Naive B cell (primary cell): ENCODE measurements around the gene ZIC2. TPM values are rescaled to one million over a fixed set of nuclear protein-coding genes. Genes with fewer than 3 reads are reported as not detected.

Experiments
- ATAC-seq, 2 donors: fragments of 150-1000 bp; cut with Tn5 transposase; 2 replicates each; pipeline ENCODE4 v1.10.0; 2021; ENCODE audit warnings: low read depth in 2 of 2, mild to moderate bottlenecking in 2 of 2, moderate library complexity in 2 of 2
- DNase-seq: peaks from one replicate; pipeline ENCODE4 v3.0.0; 2022
- H3K27ac Mint-ChIP-seq, 6 donors: one replicate each; pipeline ENCODE4 v1.8.0; 2020 to 2022; ENCODE audit warnings: mild to moderate bottlenecking in 6 of 6, mixed read lengths in 6 of 6, moderate library complexity in 5 of 6, inconsistent platforms in 2 of 6
- H3K27me3 Mint-ChIP-seq, 3 donors: one replicate each; pipeline ENCODE4 v1.8.0; 2021 to 2022; ENCODE audit warnings: mixed read lengths in 3 of 3, mild to moderate bottlenecking in 1 of 3
- H3K36me3 Mint-ChIP-seq, 2 donors: one replicate each; pipeline ENCODE4 v1.8.0; 2020 to 2022; ENCODE audit warnings: mixed read lengths in 2 of 2, inconsistent platforms in 1 of 2, mild to moderate bottlenecking in 1 of 2
- H3K4me1 Mint-ChIP-seq, 3 donors: one replicate each; pipeline ENCODE4 v1.8.0; 2020 to 2022; ENCODE audit warnings: mixed read lengths in 3 of 3, inconsistent platforms in 1 of 3, mild to moderate bottlenecking in 1 of 3, moderate library complexity in 1 of 3
- H3K4me3 Mint-ChIP-seq, 8 donors: one replicate each; pipeline ENCODE4 v1.8.0; 2020 to 2022; ENCODE audit warnings: mild to moderate bottlenecking in 8 of 8, mixed read lengths in 8 of 8, moderate library complexity in 8 of 8, inconsistent platforms in 2 of 8
- H3K9me3 Mint-ChIP-seq, 7 donors: one replicate each; pipeline ENCODE4 v1.8.0; 2020 to 2022; ENCODE audit warnings: mixed read lengths in 7 of 7, mild to moderate bottlenecking in 5 of 7, inconsistent platforms in 2 of 7, moderate library complexity in 1 of 7
- polyA plus RNA-seq, 6 donors: library from polyadenylated mRNA; unstranded; fragments of 300-500 nt; fragmentation: Illumina TruSeq; gene quantifications; one replicate each; pipeline ENCODE4 v1.2.3, GENCODE V29; 2021; ENCODE audit warnings: low read depth in 6 of 6

Gene ZIC2
- polyA plus RNA-seq, 6 donors from 2014 or later = not detected

GRCh38 chr13:99986741-99987140, 5.2 kb downstream of the ZIC2 start:
- H3K27ac Mint-ChIP-seq = peak overlapping the region in 3 of 6 donors; percentile 88 to 95 (median 90)
- H3K27me3 Mint-ChIP-seq = peaks cover 53 to 75% (median 54%) of the 10 kb centered on the region in 3 donors
- peaks cover 2 to 43% (median 28%) of the 10 kb centered on the region in 7 donors for H3K9me3 Mint-ChIP-seq
- H3K36me3 Mint-ChIP-seq = peaks cover 9 to 14% of the 10 kb centered on the region in 2 donors
- DNase-seq (no peak), ATAC-seq (no peak)
- H3K4me1 Mint-ChIP-seq = peaks cover 8 to 23% (median 12%) of the 10 kb centered on the region in 3 donors
- H3K4me3 Mint-ChIP-seq = peak overlapping the region in 2 of 8 donors; percentile 42 to 84

GRCh38 chr13:99987154-99988019, 5.8 kb downstream of the ZIC2 start:
- Mint-ChIP-seq H3K4me1 (peaks cover 10 to 29% (median 13%) of the 10 kb centered on the region in 3 donors), H3K27ac (peak overlapping the region in 3 of 6 donors; percentile 41 to 88 (median 71)), H3K36me3 (peaks cover 9 to 14% of the 10 kb centered on the region in 2 donors), H3K4me3 (peak overlapping the region in 2 of 8 donors; percentile 26 to 84), H3K27me3 (peaks cover 59 to 81% (median 61%) of the 10 kb centered on the region in 3 donors), H3K9me3 (peaks cover 2 to 49% (median 31%) of the 10 kb centered on the region in 7 donors)
- DNase-seq (no peak), ATAC-seq (no peak)

- Mint-ChIP-seq H3K4me1 (peaks cover 13 to 22% (median 15%) of the 10 kb centered on the region in 3 donors), H3K27ac (peak overlapping the region in 4 of 6 donors; percentile 36 to 93 (median 88)), H3K36me3 (peaks cover 9 to 14% of the 10 kb centered on the region in 2 donors), H3K4me3 (peak overlapping the region in 7 of 8 donors; percentile 12 to 68 (median 32)), H3K9me3 (peaks cover 5 to 50% (median 33%) of the 10 kb centered on the region in 7 donors), H3K27me3 (peaks cover 68 to 88% (median 73%) of the 10 kb centered on the region in 3 donors)
- no peak for ATAC-seq
- DNase-seq = no peak
These were observed 7.1 kb downstream of the ZIC2 start for GRCh38 chr13:99988529-99989275.

- H3K9me3 Mint-ChIP-seq = peaks cover 5 to 46% (median 28%) of the 10 kb centered on the region in 7 donors
- H3K36me3 Mint-ChIP-seq = peaks cover 7 to 10% of the 10 kb centered on the region in 2 donors
- peak overlapping the region in 5 of 6 donors; percentile 34 to 92 (median 83) for H3K27ac Mint-ChIP-seq
- peaks cover 13 to 22% (median 15%) of the 10 kb centered on the region in 3 donors for H3K4me1 Mint-ChIP-seq
- no peak for ATAC-seq
- DNase-seq = no peak
- H3K4me3 Mint-ChIP-seq = peak overlapping the region; percentile 19 to 73 (median 48)
- peaks cover 69 to 87% (median 81%) of the 10 kb centered on the region in 3 donors for H3K27me3 Mint-ChIP-seq
These were observed 7.9 kb downstream of the ZIC2 start for GRCh38 chr13:99989276-99990125.

- Mint-ChIP-seq H3K27me3 (peaks cover 75 to 93% (median 89%) of the 10 kb centered on the region in 3 donors), H3K27ac (peak overlapping the region in 4 of 6 donors; percentile 27 to 88 (median 78)), H3K4me1 (peaks cover 13 to 22% (median 15%) of the 10 kb centered on the region in 3 donors), H3K9me3 (peaks cover 5 to 50% (median 30%) of the 10 kb centered on the region in 7 donors), H3K4me3 (peak overlapping the region in 6 of 8 donors; percentile 39 to 73 (median 50)), H3K36me3 (peaks cover 7 to 19% of the 10 kb centered on the region in 2 donors)
- ATAC-seq = no peak
- DNase-seq = no peak
These were observed 8.8 kb downstream of the ZIC2 start for GRCh38 chr13:99990126-99990977.

GRCh38 chr13:99991013-99991827, 9.6 kb downstream of the ZIC2 start:
- Mint-ChIP-seq H3K4me3 (peak overlapping the region in 1 of 8 donors; percentile 37), H3K4me1 (peaks cover 8 to 21% (median 10%) of the 10 kb centered on the region in 3 donors), H3K27ac (peak overlapping the region in 4 of 6 donors; percentile 53 to 88 (median 80)), H3K36me3 (peaks cover 2 to 12% of the 10 kb centered on the region in 2 donors), H3K9me3 (peaks cover under 1 to 53% (median 34%) of the 10 kb centered on the region in 7 donors), H3K27me3 (peaks cover 78 to 95% (median 91%) of the 10 kb centered on the region in 3 donors)
- ATAC-seq (no peak), DNase-seq (no peak)

- H3K4me3 Mint-ChIP-seq = peak overlapping the region in 3 of 8 donors; percentile 37 to 69 (median 65)
- H3K4me1 Mint-ChIP-seq = peaks cover 8 to 21% (median 10%) of the 10 kb centered on the region in 3 donors
- H3K27me3 Mint-ChIP-seq = peaks cover 76 to 95% (median 90%) of the 10 kb centered on the region in 3 donors
- H3K27ac Mint-ChIP-seq = peak overlapping the region in 5 of 6 donors; percentile 24 to 89 (median 74)
- H3K36me3 Mint-ChIP-seq = peaks cover 0 to 10% of the 10 kb centered on the region in 2 donors
- DNase-seq (no peak), ATAC-seq (no peak)
- peaks cover 0 to 58% (median 37%) of the 10 kb centered on the region in 7 donors for H3K9me3 Mint-ChIP-seq
These were observed 10.5 kb downstream of the ZIC2 start for GRCh38 chr13:99991828-99992775.

- Mint-ChIP-seq H3K27ac (peak overlapping the region in 1 of 6 donors; percentile 27), H3K36me3 (peaks cover 0 to 10% of the 10 kb centered on the region in 2 donors), H3K27me3 (peaks cover 72 to 92% (median 85%) of the 10 kb centered on the region in 3 donors), H3K9me3 (peaks cover 0 to 54% (median 35%) of the 10 kb centered on the region in 7 donors), H3K4me3 (peak overlapping the region in 2 of 8 donors; percentile 15 to 75), H3K4me1 (peaks cover 8 to 21% (median 10%) of the 10 kb centered on the region in 3 donors)
- ATAC-seq = no peak
- DNase-seq = no peak
These were observed 11.4 kb downstream of the ZIC2 start for GRCh38 chr13:99992949-99993351.

GRCh38 chr13:99993660-99994637, 12.4 kb downstream of the ZIC2 start:
- DNase-seq = no peak
- peaks cover 0 to 10% of the 10 kb centered on the region in 2 donors for H3K36me3 Mint-ChIP-seq
- H3K4me3 Mint-ChIP-seq = peak overlapping the region in 1 of 8 donors; percentile 75
- H3K4me1 Mint-ChIP-seq = peaks cover 7 to 20% (median 10%) of the 10 kb centered on the region in 3 donors
- H3K27me3 Mint-ChIP-seq = peaks cover 82 to 94% (median 89%) of the 10 kb centered on the region in 3 donors
- ATAC-seq = no peak
- peak overlapping the region in 1 of 6 donors; percentile 22 for H3K27ac Mint-ChIP-seq
- H3K9me3 Mint-ChIP-seq = peaks cover 0 to 57% (median 35%) of the 10 kb centered on the region in 7 donors
